ENCODE data around the gene WSCD2.

DNA sequence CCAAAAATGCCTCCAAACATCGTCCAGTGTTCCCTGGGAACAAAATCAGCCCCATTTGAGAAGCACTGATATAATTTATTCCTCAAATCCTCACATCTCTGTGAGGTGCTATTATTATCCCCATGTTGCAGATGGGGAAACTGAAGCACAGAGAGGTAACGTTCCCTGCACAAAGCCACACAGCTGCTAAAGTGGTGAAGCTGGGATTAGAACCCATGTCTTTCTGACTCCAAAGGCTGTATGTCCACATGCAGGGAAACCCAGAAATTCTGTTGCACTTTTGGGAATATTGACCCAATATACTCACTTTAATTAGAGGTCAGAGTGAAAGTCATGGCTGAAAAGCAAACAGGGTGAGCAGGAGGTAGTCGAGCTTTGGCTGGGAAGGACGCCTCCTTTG is 19.1 kb upstream of the WSCD2 start:
- TF ChIP-seq, protein P1, sequence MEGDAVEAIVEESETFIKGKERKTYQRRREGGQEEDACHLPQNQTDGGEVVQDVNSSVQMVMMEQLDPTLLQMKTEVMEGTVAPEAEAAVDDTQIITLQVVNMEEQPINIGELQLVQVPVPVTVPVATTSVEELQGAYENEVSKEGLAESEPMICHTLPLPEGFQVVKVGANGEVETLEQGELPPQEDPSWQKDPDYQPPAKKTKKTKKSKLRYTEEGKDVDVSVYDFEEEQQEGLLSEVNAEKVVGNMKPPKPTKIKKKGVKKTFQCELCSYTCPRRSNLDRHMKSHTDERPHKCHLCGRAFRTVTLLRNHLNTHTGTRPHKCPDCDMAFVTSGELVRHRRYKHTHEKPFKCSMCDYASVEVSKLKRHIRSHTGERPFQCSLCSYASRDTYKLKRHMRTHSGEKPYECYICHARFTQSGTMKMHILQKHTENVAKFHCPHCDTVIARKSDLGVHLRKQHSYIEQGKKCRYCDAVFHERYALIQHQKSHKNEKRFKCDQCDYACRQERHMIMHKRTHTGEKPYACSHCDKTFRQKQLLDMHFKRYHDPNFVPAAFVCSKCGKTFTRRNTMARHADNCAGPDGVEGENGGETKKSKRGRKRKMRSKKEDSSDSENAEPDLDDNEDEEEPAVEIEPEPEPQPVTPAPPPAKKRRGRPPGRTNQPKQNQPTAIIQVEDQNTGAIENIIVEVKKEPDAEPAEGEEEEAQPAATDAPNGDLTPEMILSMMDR (conservative IDR thresholded peaks at IDR 0.05; ENCODE audit: low read depth, low read length), result no peak
- TF ChIP-seq RFX5 (IDR thresholded peaks at IDR 0.05; ENCODE audit: low read depth, low read length), result no peak
- TF ChIP-seq BHLHE40 (IDR thresholded peaks at IDR 0.05; ENCODE audit: low read depth, low read length), result no peak
- no peak for TF ChIP-seq NFE2L2 (IDR thresholded peaks at IDR 0.05; ENCODE audit: low read depth, low read length)
- TF ChIP-seq RCOR1 (IDR thresholded peaks at IDR 0.05; ENCODE audit: insufficient replicate concordance, low read length), result no peak
- TF ChIP-seq CEBPB (IDR thresholded peaks at IDR 0.05; ENCODE audit: low read depth, low read length), result no peak
- no peak for TF ChIP-seq FOS (IDR thresholded peaks at IDR 0.05; ENCODE audit: low read depth, low read length)
- TF ChIP-seq MXI1 (IDR thresholded peaks at IDR 0.05; ENCODE audit: borderline replicate concordance, low read depth, low read length), result no peak
- no peak for TF ChIP-seq POLR2A (IDR thresholded peaks at IDR 0.05; ENCODE audit: low read depth, low read length)

All from IMR-90 (cell line).